GM18907 (cell line): ENCODE data around the gene HAUS3.
"Not testable (repeated sequence)": the region's sequence is repeated elsewhere in the genome, so short reads cannot be mapped to it uniquely, and the experiment has no call there.

Experiments used
- ATAC-seq: cut with Tn5 transposase; IDR thresholded peaks from one replicate; pipeline ENCODE4 v1.9.1; 2021; ENCODE audit warnings: mild to moderate bottlenecking, moderate library complexity; ENCODE audit not compliant: unreplicated experiment

HAUS3 gene

DNA sequence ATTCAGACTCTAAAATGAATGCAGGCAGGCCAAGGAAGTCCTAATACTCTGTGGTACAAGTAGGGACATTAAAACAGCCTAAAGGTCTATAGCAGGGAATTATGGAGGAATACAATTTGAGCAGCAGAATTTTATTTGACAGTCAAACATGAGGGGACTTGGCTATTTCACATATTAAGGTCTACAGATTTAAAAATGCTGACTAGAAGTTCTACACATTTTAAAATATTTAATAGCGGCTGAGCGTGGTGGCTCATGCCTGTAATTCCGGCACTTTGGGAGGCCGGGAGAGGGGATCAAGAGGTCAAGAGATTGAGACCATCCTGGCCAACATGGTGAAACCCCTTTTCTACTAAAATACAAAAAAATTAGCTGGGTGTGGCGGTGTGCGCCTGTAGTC is 10.8 kb downstream of the HAUS3 start:
- no peak for ATAC-seq

DNA sequence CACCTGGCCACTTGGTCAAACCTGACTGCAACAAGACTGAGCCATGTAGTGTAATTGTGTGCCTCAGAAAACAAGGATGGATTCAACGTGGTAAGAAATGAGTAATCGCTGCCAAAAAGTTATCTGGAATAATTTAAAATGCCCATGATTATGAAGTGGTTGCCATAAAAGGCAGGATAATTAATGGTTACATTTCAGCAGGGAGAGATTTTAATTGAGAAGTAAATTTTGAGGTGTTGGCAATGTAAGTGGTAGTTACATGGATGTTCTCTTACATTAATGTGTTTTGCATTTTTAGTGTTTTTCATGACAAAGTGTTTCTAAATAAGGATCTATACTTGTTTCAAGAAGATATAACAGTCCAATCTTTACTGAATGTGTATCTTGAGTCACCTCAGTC is 15.7 kb downstream of the HAUS3 start:
- ATAC-seq: no peak

DNA sequence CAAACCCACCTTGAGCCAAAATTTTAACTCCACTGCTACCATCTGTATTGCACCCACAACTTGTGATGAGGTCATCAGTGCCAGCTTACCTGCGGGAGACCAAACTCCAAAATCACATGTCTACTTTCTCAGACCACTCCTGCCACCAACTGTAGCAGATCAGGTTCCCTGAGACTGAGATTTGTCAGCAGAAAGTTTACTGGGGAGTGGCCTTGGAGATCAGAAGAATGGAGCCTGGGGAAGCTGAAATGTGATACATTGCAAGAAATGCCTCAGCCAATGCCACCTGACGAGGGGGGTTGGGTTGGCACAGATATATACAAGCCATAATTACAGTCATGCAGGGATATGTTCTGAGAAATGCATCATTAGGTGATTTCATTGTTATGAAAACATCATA is 19.1 kb downstream of the HAUS3 start:
- ATAC-seq: no peak

DNA sequence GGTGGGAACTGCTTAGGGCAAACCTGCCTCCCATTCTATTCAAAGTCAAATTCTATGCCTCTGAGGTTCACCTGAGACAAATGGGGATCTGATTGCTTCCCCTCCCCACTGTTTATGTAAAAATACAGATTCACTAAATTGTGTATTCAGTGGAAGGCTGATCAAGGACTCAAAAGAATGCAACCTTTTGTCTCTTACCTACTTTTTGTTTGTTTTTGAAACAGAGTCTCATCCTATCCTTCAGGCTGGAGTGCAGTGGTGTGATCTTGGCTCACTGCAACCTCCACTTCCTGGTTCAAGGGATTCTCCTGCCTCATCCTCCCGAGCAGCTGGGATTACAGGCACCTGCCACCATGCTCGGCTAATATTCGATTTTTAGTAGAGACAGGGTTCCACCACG is 20.5 kb downstream of the HAUS3 start:
- not testable (repeated sequence) for ATAC-seq

DNA sequence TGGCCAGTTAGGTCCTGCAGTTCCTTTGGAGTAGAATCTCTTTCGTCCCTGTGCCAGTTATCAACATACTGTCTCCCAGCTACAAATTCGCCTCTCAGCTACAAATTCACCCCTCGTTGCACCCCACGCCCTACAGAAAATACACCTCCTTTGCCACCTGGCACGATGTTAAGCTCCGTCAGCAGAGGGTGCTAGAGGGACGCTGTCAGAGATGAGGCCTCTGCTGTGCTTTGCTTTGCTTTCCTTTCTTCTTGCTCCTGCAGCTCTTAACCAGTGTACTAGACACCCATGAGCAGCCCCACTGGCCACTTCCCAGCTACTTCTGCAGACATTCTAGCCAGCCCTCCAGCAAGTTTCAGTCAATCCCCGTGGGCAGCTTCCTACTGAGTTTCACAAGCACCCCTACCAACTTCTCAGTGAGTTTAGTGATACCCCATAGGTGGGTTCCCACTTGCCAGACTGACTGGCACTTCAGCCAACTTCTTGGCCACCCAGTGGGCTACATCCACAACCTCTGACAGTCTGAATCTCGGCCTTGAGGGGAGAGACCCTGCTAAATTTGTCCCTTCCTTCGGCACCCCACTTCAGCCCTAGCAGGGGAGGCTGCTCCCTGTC is 21.8 kb downstream of the HAUS3 start:
- peak; percentile 51 for ATAC-seq

DNA sequence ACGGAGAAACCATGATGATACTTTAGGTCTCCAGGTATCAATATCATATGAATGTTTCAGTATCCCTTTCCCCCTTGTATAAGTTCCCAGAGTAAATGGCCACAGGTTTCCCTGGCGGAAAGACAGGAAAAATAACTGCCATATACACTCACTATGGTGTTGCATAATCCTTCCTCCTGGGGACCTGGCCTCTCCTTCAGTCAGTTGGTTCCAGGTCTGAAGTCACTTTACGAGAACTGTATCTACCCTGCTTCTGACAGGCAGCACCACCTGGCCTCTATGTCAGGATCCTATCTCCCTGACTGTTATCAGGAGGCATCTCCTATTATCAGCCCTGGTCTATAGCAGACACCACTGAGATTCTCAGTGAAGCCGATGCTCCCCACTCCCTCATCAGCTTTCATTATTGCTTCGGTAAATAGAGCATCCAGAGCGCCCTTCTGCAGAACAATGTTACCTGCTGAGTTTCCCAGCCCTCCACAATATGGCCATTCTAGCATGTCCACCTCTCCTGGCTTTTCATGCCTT is 22.6 kb downstream of the HAUS3 start:
- no peak for ATAC-seq

DNA sequence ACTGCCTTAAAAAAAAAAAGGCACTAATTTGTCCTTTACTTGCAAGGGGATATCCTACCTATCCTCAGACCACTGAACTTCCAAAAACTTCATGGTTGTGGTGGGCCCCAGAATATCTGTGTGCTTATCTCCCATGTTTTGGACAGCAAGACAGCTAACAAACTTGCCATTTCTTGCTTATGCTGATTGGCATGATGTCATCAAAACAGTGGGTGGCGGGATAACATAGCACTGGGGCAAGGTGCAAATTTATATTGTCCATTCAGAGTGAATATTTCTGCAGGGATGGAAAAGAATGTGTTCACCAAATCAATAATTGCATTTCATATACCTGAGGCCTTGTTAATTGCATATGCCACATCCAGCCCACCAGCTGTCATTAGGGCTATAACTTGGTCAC is 23.5 kb downstream of the HAUS3 start:
- no peak for ATAC-seq

DNA sequence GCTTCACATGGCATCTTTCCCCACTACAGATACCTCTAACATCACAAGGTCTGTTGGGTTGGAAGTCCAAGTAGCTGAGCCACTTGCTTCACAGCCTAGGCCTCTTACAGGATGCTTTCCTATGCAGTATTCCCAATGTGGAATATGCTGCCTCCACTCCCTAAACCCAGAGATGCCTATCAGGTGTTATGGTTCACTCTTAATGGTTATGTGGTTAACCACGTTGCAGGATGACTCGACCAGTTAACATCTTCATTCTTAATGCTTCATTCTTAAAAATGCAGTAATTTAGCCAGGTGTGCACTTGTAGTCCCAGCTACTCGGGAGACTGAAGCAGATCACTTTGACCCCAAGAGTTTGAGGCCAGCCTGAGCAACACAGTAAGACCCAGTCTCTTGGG is 24.2 kb downstream of the HAUS3 start:
- no peak for ATAC-seq

DNA sequence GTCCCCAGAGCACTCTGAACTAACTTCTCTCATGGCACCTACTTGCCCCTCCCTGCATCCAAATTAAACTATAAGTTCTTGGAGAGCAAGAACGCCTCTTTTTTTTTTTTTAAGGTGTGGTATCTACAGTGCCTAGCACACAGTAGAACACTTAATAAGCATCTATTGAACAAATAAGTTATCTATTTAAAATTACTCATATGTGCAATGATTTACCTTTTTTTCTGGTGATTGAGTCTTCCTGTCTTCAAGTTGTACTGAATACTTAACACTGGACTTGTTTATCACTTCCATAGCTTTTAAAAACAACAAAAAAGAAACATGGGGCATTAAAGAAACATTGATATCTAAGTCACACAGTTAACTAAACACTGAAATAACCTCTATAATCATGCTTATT is 29.1 kb downstream of the HAUS3 start:
- ATAC-seq: no peak

DNA sequence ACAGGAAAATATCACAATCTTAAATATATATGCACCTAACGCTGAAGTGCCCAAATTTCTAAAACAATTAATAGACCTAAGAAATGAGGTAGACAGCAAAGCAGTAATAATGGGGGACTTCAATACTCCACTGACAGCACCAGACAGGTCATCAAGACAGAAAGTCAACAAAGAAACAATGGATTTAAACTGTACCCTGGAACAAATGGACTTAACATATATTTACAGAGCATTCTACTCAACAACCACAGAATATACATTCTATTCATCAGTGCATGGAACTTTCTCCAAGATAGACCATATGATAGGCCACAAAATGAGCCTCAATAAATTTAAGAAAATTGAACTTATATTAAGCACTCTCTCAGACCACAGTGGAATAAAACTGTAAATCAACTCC is 39.1 kb downstream of the HAUS3 start:
- ATAC-seq: not testable (repeated sequence)

DNA sequence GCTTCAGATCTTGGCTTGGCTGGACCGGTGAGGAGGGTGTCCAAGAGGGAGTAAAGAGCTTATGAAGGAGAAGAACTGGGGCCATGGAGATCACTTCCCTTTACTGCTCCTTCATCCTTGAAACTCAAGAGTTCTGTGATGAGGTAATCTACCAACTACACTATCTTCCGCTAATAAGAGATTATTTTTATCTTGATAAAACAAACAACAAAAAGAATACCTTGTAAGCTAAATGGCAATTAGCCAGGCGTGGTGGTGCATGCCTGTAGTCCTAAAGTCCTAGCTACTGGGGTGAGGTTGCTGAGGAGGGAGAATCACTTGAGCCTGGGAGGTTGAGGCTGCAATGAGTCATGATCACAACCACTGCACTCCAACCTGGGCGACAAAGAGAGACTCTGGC is 47.4 kb downstream of the HAUS3 start:
- no peak for ATAC-seq

DNA sequence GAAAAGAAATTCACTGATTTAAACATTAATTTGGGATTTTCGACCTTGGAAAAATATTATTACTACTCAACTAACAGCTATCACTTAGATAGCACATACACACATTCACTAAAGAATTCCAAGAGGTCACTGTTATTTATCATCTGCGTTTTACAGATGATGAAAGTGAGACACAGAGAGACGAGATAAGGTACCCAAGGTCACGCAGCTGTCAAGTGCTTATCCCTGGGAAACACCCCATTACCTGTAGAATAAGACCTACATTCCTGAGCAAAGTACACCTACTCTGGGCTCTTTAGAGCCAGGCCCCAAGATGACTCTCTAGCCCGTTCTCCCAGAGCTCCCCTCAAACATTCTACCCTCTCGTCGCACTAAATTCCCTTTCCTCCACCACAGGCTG is 48.6 kb downstream of the HAUS3 start:
- no peak for ATAC-seq

DNA sequence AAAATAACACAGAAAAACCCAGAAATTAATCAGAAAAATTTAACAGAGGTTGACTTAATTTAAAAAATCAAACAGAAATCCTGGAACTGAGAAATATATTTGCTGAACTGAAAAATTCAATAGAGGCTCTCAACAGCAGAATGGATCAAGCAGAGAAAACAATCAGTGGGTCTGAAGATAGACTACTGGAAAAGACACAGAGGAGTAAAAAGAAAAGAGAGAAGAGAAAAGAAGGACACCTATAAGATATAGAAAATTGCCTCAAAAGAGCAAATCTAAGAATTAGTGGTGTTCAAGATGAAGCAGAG is 55.1 kb downstream of the HAUS3 start:
- ATAC-seq: no peak

DNA sequence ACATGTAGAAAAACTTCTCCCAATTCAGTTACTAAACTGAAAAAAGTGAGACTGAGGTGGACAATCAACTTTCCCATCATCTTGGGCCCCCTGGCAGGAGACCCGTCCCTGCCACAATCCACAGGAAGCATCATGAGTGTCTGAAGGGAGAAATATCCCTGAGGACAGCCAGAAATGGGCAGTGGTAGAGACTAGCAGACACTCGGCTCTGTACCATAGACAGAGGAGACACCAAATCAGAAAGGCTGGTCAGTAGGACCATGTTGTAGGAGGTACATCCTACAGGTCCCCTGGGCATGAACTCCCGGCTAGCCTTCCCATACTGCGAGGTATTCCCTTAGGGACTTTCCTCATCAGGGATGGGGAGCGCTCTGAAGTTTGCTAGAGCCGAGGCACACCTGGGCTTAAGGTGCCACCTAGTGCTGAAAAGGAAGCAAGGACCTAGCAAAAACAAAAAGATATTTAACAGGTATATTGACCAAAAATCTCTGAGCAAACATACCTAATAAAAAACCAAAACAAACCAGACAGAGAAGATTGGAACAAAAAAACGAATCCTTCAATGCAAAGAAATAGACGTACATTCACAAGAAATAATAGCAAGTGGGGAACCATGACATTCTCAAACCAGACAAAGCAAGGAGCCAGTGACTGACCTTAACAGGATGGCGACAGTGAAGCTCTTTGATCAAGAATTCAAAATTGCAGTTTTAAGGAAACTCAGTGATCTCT is 55.6 kb downstream of the HAUS3 start:
- ATAC-seq: no peak

DNA sequence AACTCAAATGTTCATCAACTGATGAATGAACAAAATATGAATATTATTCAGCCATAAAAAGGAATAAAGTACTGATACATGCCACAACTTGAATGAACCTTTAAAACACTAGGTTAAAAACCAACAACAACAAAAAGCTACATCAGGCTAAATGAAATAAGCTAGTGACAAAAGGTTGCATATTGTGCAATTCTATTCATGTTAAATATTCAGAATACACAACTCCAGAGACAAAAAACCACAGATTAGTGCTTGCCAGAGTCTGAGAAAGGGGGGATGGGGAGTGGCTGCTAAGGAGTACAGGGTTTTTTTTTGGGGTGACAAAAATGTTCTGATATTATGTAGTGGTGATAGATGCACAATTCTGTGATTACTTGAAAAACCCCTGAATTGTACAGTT is 58.5 kb downstream of the HAUS3 start:
- no peak for ATAC-seq

DNA sequence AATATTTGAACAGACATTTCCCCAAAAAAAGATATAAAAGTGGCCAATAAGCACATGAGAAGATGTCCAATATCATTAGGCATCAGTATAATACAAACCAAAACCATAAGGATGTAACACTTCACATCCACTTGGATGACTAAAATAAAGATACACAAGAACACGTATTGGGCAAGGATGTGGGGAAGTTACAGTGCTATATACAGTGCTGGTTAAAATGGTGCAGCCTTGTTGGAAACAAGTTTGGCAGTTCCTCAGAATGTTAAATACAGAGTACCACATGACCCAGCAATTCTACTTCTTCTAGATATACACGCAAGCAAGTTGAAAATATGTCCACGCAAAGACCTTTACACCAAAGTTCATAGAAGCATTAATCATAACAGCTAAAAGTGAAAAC is 58.9 kb downstream of the HAUS3 start:
- ATAC-seq: no peak

DNA sequence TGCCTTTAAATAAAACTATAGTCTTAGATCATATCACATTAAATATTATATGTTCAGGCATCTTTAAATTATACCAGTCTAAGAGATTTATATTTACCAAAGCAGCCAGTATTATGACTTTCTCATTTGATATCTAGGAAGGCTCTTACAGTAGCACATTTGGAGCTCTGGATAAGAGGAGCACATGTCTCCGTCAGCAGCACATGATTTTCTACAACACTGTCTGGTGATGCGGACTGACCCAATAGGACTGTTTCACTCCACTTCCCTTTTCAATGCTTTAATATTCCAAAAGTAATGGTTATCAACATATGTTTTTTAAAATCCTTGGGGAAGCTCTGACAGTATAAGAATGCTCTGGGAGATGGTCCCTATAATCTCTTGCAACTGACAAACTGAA is 61.5 kb downstream of the HAUS3 start:
- no peak for ATAC-seq

DNA sequence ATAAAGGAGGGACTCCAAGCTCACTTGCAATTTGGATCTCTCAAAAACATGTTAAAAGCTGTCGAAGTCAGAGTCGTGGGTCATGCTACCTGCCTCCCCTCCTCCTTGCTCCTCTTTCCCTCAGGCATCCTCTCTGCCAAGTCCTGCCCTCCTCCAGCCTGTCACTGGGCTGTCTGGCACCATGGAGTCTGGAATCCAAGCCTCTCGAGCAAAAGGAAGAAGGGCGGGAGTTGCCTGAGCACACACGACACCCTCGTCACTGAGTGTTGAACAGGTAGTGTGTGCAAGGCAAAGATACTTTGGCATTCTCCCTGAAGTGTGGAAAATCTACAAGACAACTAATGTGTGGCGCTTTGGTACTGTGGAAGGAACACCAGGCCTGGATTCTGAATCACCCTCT is 62.2 kb downstream of the HAUS3 start:
- ATAC-seq: no peak

DNA sequence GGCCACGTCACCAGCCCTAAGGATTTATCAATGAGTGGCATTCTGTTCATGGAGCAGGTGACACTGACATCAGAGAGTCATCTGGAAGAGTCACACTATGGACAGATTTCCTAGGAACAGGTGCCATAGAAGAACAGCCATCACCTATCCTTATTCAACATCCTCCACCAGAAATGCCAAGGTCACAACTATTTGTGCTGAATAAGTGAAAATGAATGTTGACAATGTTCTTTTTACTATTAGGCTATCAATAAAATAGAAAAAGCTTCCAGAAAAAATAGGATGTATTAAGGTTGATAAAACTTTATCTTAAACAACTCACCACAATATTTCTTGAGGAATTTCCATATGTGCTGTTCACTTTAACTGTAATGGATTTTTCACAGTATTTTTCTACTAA is 62.9 kb downstream of the HAUS3 start:
- ATAC-seq: no peak
